ENCODE measurements around the gene TOMM40. TPM values are rescaled to one million over a fixed set of nuclear protein-coding genes. Genes with fewer than 3 reads are reported as not detected.

Gene TOMM40
- total RNA-seq, 2 donors from 2014 or later, result 19.7 to 34.3 TPM

DNA sequence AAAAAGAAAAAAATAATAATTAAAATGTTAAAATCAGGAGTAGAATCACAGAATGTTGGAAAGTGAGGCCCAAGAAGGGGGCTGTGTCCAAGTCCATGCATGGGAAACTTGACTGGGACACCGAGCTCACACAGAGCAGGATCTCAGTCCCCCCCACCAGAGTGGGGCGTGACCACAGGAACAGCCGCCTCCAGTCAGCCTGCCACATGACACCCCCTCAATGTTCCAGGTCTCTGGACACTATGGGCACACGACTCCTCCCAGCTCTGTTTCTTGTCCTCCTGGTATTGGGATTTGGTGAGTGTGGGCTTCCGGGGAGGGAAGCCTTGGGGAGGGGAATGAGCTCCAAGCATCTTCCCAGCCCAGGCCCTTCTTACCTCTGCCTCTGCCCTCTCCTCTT, 57.2 kb downstream of the TOMM40 start:
- TF ChIP-seq, protein P1, sequence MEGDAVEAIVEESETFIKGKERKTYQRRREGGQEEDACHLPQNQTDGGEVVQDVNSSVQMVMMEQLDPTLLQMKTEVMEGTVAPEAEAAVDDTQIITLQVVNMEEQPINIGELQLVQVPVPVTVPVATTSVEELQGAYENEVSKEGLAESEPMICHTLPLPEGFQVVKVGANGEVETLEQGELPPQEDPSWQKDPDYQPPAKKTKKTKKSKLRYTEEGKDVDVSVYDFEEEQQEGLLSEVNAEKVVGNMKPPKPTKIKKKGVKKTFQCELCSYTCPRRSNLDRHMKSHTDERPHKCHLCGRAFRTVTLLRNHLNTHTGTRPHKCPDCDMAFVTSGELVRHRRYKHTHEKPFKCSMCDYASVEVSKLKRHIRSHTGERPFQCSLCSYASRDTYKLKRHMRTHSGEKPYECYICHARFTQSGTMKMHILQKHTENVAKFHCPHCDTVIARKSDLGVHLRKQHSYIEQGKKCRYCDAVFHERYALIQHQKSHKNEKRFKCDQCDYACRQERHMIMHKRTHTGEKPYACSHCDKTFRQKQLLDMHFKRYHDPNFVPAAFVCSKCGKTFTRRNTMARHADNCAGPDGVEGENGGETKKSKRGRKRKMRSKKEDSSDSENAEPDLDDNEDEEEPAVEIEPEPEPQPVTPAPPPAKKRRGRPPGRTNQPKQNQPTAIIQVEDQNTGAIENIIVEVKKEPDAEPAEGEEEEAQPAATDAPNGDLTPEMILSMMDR (IDR thresholded peaks at IDR 0.05), result no peak
- no peak for TF ChIP-seq POLR2A (IDR thresholded peaks at IDR 0.05)
- no peak for ATAC-seq
- Histone ChIP-seq H3K36me3 (replicated peaks in 1 of 2; ENCODE audit: insufficient read depth in 1 of 2, low read depth in 2 of 2) (no peaks in the 10 kb centered on the region), H3K9me3 (no peaks in the 10 kb centered on the region), H3K4me3 (no peak overlapping the region), H3K27ac (no peak overlapping the region), H3K4me1 (peaks cover 21% of the 10 kb centered on the region), H3K27me3 (no peaks in the 10 kb centered on the region)
- 79 to 88% methylated on average over 4 to 5 of the region's 5 CpGs for WGBS, 2 donors
- no peak for DNase-seq
- intact Hi-C loops (cut with DNase I), result no loop called here

DNA sequence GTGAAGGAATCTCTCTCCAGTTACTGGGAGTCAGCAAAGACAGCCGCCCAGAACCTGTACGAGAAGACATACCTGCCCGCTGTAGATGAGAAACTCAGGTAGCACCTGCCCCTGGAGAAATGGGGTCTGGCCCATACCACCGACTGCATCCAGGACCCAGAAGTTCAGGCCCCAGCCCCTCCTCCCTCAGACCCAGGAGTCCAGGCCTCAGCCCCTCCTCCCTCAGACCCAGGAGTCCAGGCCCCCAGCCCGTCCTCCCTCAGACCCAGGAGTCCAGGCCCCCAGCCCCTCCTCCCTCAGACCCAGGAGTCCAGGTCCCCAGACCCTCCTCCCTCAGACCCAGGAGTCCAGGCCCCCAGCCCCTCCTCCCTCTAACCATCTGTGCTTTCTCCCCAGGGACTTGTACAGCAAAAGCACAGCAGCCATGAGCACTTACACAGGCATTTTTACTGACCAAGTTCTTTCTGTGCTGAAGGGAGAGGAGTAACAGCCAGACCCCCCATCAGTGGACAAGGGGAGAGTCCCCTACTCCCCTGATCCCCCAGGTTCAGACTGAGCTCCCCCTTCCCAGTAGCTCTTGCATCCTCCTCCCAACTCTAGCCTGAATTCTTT, 57.8 kb downstream of the TOMM40 start:
- WGBS, 2 donors, result 76 to 80% methylated on average over 2 to 5 of the region's 5 CpGs
- Histone ChIP-seq H3K36me3 (replicated peaks in 1 of 2; ENCODE audit: insufficient read depth in 1 of 2, low read depth in 2 of 2) (no peaks in the 10 kb centered on the region), H3K27ac (no peak overlapping the region), H3K9me3 (no peaks in the 10 kb centered on the region), H3K27me3 (no peaks in the 10 kb centered on the region), H3K4me3 (no peak overlapping the region), H3K4me1 (peaks cover 28% of the 10 kb centered on the region)
- DNase-seq (no peak), ATAC-seq (no peak)
- intact Hi-C loops (cut with DNase I), result no loop called here
- TF ChIP-seq, protein P1 (IDR thresholded peaks at IDR 0.05), result no peak
- no peak for TF ChIP-seq POLR2A (IDR thresholded peaks at IDR 0.05)

DNA sequence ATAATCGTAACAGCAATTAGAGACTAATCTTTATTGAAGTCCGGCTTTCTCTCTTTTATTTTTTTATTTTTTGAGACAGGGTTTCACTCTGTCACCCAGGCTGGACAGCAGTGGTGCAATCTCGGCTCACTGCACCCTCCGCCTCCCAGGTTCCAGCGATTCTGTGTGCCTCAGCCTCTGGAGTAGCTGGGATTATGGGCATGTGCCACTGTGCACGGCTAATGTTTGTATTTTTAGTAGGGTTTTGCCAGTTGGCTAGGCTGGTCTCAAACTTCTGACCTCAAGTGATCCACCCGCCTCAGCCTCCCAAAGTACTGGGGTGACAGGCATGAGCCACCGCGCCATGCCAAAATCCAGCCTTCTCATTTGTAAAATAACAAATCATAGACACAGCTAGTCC, 58.5 kb downstream of the TOMM40 start:
- H3K9me3 ChIP-seq, result no peaks in the 10 kb centered on the region
- H3K36me3 ChIP-seq (replicated peaks in 1 of 2; ENCODE audit: insufficient read depth in 1 of 2, low read depth in 2 of 2), result no peaks in the 10 kb centered on the region
- no peak overlapping the region for H3K4me3 ChIP-seq
- no peak overlapping the region for H3K27ac ChIP-seq
- DNase-seq, result no peak
- peaks cover 33% of the 10 kb centered on the region for H3K4me1 ChIP-seq
- intact Hi-C loops (cut with DNase I), result no loop called here
- WGBS, 2 donors, result 67 to 85% methylated on average over 9 of the region's 9 CpGs
- no peak for TF ChIP-seq POLR2A (IDR thresholded peaks at IDR 0.05)
- TF ChIP-seq, protein P1 (IDR thresholded peaks at IDR 0.05), result no peak
- H3K27me3 ChIP-seq, result no peaks in the 10 kb centered on the region
- ATAC-seq, result no peak

DNA sequence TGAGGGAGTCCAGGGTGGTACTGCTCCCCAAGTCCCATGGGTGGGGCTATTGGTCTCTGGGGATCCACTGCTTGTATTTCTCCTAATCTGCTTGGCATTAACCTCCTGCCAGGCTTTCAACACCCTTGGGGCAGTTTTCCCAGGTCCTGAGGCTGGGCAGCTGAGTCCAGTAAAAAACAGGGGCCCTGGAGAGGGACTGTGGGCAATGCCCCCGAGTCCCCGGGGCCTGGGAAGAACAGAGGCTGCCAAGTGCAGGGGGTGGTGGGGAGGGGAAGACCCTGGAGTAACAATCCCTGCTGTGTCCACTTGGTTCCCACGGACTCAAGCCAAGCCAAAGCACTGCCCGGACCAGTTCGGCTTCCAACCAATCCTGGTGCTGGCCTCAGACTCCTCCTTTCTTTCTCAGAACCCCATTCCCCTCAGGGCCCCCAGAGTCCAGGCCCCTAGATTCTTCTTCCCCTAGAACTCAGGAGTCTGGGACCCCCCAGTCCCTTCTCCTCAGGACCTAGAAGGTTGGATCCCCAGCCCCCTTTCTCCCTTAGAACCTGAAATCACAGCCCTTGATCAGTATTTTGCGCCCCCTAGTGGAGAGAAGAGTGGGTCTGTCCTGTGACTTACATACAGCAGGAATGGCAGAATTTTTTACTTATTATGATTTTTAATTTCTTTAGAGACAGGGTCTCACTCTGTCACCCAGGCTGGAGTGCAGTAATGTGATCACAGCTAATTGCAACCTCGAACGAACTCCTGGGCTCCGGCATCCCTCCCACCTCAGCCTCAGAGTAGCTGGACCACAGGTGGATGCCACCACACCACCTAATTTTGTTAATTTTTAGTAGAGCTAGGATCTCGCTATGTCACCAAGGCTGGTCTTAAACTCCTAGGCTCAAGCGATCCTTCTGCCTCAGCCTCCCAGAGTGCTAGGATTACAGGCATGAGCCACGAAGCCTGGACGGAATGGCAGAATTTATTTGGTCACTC, 60.4 kb downstream of the TOMM40 start:
- peak; percentile 28 for ATAC-seq
- intact Hi-C loops (cut with DNase I), result no loop called here
- Histone ChIP-seq H3K27me3 (no peaks in the 10 kb centered on the region), H3K36me3 (replicated peaks in 1 of 2; ENCODE audit: insufficient read depth in 1 of 2, low read depth in 2 of 2) (no peaks in the 10 kb centered on the region), H3K4me3 (no peak overlapping the region), H3K4me1 (peaks cover 40% of the 10 kb centered on the region), H3K27ac (peak overlapping the region in 3 of 4 donors; percentile 60 to 67 (median 61)), H3K9me3 (no peaks in the 10 kb centered on the region)
- 27 to 30% methylated on average over 10 to 13 of the region's 13 CpGs for WGBS, 2 donors
- DNase-seq, result peak; percentile 65 to 83 (median 76)
- TF ChIP-seq, protein P1 (IDR thresholded peaks at IDR 0.05), result peak; percentile 80 to 91 (median 85)
- TF ChIP-seq POLR2A (IDR thresholded peaks at IDR 0.05), result no peak

Other genes starting within 250 kb of the TOMM40 start
- gene PVR, start 247.3 kb upstream of the TOMM40 start, total RNA-seq, result 10 to 100 TPM; 36.8 to 55.4 TPM
- gene CEACAM19, start 219.8 kb upstream of the TOMM40 start, total RNA-seq, result 1 to 10 TPM; 3.9 to 5.3 TPM
- gene CEACAM16, start 192.1 kb upstream of the TOMM40 start, total RNA-seq, result 1 to 10 TPM in 1 of 2 donors, under 1 TPM in 1; 0.33 to 1.3 TPM
- 10 to 100 TPM; 26.2 to 72.5 TPM for gene BCL3, start 142.5 kb upstream of the TOMM40 start, total RNA-seq
- gene CBLC, start 113.4 kb upstream of the TOMM40 start, total RNA-seq, result 10 to 100 TPM; 18.5 to 23.6 TPM
- gene BCAM, start 82.2 kb upstream of the TOMM40 start, total RNA-seq, result 10 to 100 TPM; 89.2 to 89.3 TPM
- gene NECTIN2, start 45.0 kb upstream of the TOMM40 start, total RNA-seq, result 100 to 1,000 TPM in 1 of 2 donors, 10 to 100 TPM in 1; 54.0 to 137 TPM
- 100 to 1,000 TPM in 1 of 2 donors, 10 to 100 TPM in 1; 77.6 to 216 TPM for gene APOE, start 14.5 kb downstream of the TOMM40 start, total RNA-seq
- gene APOC1, start 23.4 kb downstream of the TOMM40 start, total RNA-seq, result 10 to 100 TPM in 1 of 2 donors, 1 to 10 TPM in 1; 5.4 to 24.1 TPM
- gene APOC4, start 51.0 kb downstream of the TOMM40 start, total RNA-seq, result not detected
- gene APOC2, start 54.8 kb downstream of the TOMM40 start, total RNA-seq, result not detected
- 10 to 100 TPM; 37.1 to 48.5 TPM for gene CLPTM1, start 64.1 kb downstream of the TOMM40 start, total RNA-seq
- gene RELB, start 110.2 kb downstream of the TOMM40 start, total RNA-seq, result 10 to 100 TPM in 1 of 2 donors, 1 to 10 TPM in 1; 8.9 to 11.9 TPM
- gene CLASRP, start 147.8 kb downstream of the TOMM40 start, total RNA-seq, result 10 to 100 TPM; 40.2 to 64.9 TPM
- gene ZNF296, start 185.2 kb downstream of the TOMM40 start, total RNA-seq, result under 1 TPM in 1 of 2 donors, not detected in 1; 0.26 TPM
- 10 to 100 TPM; 15.8 to 19.5 TPM for gene GEMIN7, start 188.0 kb downstream of the TOMM40 start, total RNA-seq
- 10 to 100 TPM; 16.6 to 49.8 TPM for gene PPP1R37, start 201.9 kb downstream of the TOMM40 start, total RNA-seq

Measured in body of pancreas (tissue), 4 donors.